Fibroblast of mammary gland (primary cell): ENCODE results near the gene ACBD5.
A peak's percentile ranks its signal among the peaks of the same experiment; 100 is the strongest.

Experiments used
- DNase-seq: peaks from one replicate; pipeline ENCODE4 v3.0.0-alpha.2; 2010; ENCODE audit warnings: low read depth
- H3K4me3 ChIP-seq: 2 replicates; pipeline ENCODE4 v1.5.1; 2011; ENCODE audit warnings: low read depth, mild to moderate bottlenecking, low read length, moderate library complexity; ENCODE audit not compliant: control insufficient read depth
- CTCF ChIP-seq: conservative IDR thresholded peaks from 2 replicates; pipeline ENCODE4 v1.5.1; 2011; ENCODE audit warnings: low read depth, low read length, inconsistent platforms; ENCODE audit not compliant: control insufficient read depth, insufficient read depth

The ACBD5 gene

DNA sequence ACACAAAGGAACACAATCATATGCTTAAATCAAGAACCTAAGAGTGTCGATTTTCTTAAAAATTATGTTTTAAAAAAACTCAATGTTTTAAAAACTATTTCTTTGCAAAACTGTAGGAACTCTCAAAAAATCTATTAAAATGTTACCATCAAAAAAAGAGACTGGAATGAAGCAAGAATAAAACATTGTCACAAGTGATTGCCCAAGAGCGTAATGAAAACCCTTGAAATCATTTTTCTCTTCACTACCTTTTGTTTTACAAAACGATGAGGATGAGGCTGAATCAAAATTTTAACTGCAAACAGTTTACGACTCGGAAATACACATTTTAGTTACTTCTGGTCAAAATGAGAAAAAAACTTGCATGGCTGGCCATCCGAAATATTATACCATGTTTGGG lies 87.3 kb downstream of the ACBD5 start:
- DNase-seq, result no peak
- TF ChIP-seq CTCF, result no peak
- H3K4me3 ChIP-seq, result peak overlapping the region; percentile 100

DNA sequence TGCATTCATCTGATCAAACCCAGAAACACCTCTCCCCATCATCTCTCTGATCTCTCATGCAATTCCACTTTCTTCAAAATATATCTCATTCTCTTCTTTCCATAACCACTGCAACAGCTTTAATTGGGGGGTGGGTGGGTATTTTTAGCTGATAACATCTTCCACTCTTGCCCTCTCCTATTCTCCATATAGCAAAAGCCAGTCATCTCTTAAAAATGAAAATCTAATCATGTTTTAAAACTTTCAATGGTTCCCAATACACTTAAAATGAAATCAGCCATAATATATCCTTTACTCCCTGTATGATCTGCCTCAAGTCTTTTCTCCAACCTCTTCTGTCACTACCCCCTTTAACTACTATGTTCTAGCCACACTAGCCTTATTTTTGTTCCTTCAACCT lies 87.9 kb downstream of the ACBD5 start:
- TF ChIP-seq CTCF, result no peak
- DNase-seq, result no peak
- peak overlapping the region; percentile 100 for H3K4me3 ChIP-seq

- DNase-seq, result no peak
- no peak for TF ChIP-seq CTCF
- H3K4me3 ChIP-seq, result no peak overlapping the region
These were observed 90.3 kb downstream of the ACBD5 start for GRCh38 chr10:27150261-27150660.

- TF ChIP-seq CTCF, result no peak
- peak; percentile 6 for DNase-seq
- no peak overlapping the region for H3K4me3 ChIP-seq
These were observed 92.9 kb downstream of the ACBD5 start for GRCh38 chr10:27147701-27148100.

GRCh38 chr10:27145937-27146336 lies 94.7 kb downstream of the ACBD5 start:
- no peak for DNase-seq
- no peak overlapping the region for H3K4me3 ChIP-seq
- TF ChIP-seq CTCF, result no peak
